Measurements from ENCODE around the gene PNPLA7.
"Not testable (repeated sequence)": the region's sequence is repeated elsewhere in the genome, so short reads cannot be mapped to it uniquely, and the experiment has no call there.

Gene PNPLA7

DNA sequence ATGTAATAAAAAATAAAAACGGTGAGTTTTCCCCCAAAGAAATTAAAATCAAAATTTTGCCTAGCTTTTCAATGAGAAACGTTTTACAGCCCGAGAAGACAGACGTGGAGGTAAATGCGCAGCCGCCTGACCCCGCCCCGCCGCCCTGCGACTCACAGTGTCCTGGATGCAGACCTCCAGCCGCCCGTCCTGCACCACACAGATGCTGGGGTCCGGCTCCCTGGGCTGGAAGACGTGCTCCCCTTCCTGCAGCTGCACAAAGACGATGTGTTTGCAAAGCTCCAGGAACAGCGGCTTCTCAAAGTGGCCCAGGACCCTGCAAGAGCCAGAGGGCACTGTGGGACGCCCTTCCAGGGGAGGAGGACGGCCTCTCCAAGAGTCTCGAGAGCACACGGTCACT lies 7.7 kb downstream of the PNPLA7 start:
- H3K4me1 ChIP-seq (ENCODE audit: control insufficient read depth, insufficient read depth, low read depth, low read length), result no peaks in the 10 kb centered on the region
- H4K91ac ChIP-seq (ENCODE audit: low read length), result no peak overlapping the region

GRCh38 chr9:137540536-137540935 lies 9.7 kb downstream of the PNPLA7 start:
- Histone ChIP-seq H3K36me3 (ENCODE audit: control insufficient read depth in 1 of 2, insufficient read depth in 2 of 2, low read depth in 1 of 2, low read length in 2 of 2) (peaks cover 0 to 29% of the 10 kb centered on the region in 2 experiments), H2BK120ac (ENCODE audit: low read depth, low read length) (no peak overlapping the region), H2AFZ (ENCODE audit: low read depth, low read length) (no peak overlapping the region), H3K9ac (ENCODE audit: low read length) (no peak overlapping the region), H3K4me3 (ENCODE audit: insufficient read depth in 1 of 2, low read depth in 1 of 2, low read length in 2 of 2) (no peak overlapping the region), H4K8ac (ENCODE audit: low read length) (no peak overlapping the region), H3K27me3 (ENCODE audit: control insufficient read depth in 1 of 2, insufficient read depth in 1 of 2, low read length in 2 of 2) (no peaks in the 10 kb centered on the region), H2BK15ac (ENCODE audit: low read depth, poor library complexity, severe bottlenecking) (no peak overlapping the region), H2AK5ac (ENCODE audit: low read length, severe bottlenecking) (no peak overlapping the region), H3K14ac (ENCODE audit: low read length in 2 of 2) (no peak overlapping the region), H3K9me3 (ENCODE audit: control insufficient read depth, low read length) (no peaks in the 10 kb centered on the region), H2BK12ac (ENCODE audit: low read length in 2 of 2) (no peak overlapping the region), H4K91ac (ENCODE audit: low read length) (no peak overlapping the region), H2BK5ac (ENCODE audit: low read depth, low read length, poor library complexity, severe bottlenecking) (no peak overlapping the region), H3K18ac (ENCODE audit: low read depth in 1 of 2, low read length in 2 of 2) (no peak overlapping the region), H3K4me2 (ENCODE audit: low read length, poor library complexity, severe bottlenecking) (no peak overlapping the region), H3K4ac (ENCODE audit: low read depth in 1 of 2, low read length in 2 of 2) (no peak overlapping the region), H3K27ac (ENCODE audit: low read length, poor library complexity, severe bottlenecking) (no peak overlapping the region), H3K79me1 (replicated peaks; ENCODE audit: low read length, poor library complexity, severe bottlenecking) (no peaks in the 10 kb centered on the region), H3K4me1 (ENCODE audit: control insufficient read depth, insufficient read depth, low read depth, low read length) (no peaks in the 10 kb centered on the region), H3K23ac (ENCODE audit: low read length in 2 of 2) (no peak overlapping the region)
- no peak for DNase-seq
- 94% methylated on average over 18 of the region's 18 CpGs for WGBS

More for the DNA sequence above, 7.7 kb downstream of the PNPLA7 start:
- Histone ChIP-seq H3K36me3 (ENCODE audit: control insufficient read depth in 1 of 2, insufficient read depth in 2 of 2, low read depth in 1 of 2, low read length in 2 of 2) (peaks cover 0 to 37% of the 10 kb centered on the region in 2 experiments), H2AFZ (ENCODE audit: low read depth, low read length) (no peak overlapping the region), H3K18ac (ENCODE audit: low read depth in 1 of 2, low read length in 2 of 2) (no peak overlapping the region), H2BK15ac (ENCODE audit: low read depth, poor library complexity, severe bottlenecking) (no peak overlapping the region), H3K4ac (ENCODE audit: low read depth in 1 of 2, low read length in 2 of 2) (no peak overlapping the region), H2BK12ac (ENCODE audit: low read length in 2 of 2) (no peak overlapping the region), H3K9me3 (ENCODE audit: control insufficient read depth, low read length) (no peaks in the 10 kb centered on the region), H2BK5ac (ENCODE audit: low read depth, low read length, poor library complexity, severe bottlenecking) (no peak overlapping the region), H3K4me2 (ENCODE audit: low read length, poor library complexity, severe bottlenecking) (no peak overlapping the region), H3K9ac (ENCODE audit: low read length) (no peak overlapping the region), H4K8ac (ENCODE audit: low read length) (no peak overlapping the region), H2BK120ac (ENCODE audit: low read depth, low read length) (no peak overlapping the region), H3K14ac (ENCODE audit: low read length in 2 of 2) (no peak overlapping the region), H3K23ac (ENCODE audit: low read length in 2 of 2) (no peak overlapping the region), H3K27ac (ENCODE audit: low read length, poor library complexity, severe bottlenecking) (no peak overlapping the region), H3K79me1 (replicated peaks; ENCODE audit: low read length, poor library complexity, severe bottlenecking) (no peaks in the 10 kb centered on the region), H3K4me3 (ENCODE audit: insufficient read depth in 1 of 2, low read depth in 1 of 2, low read length in 2 of 2) (no peak overlapping the region), H2AK5ac (ENCODE audit: low read length, severe bottlenecking) (no peak overlapping the region), H3K27me3 (ENCODE audit: control insufficient read depth in 1 of 2, insufficient read depth in 1 of 2, low read length in 2 of 2) (no peaks in the 10 kb centered on the region)
- no peak for DNase-seq
- WGBS, result 91% methylated on average over 20 of the region's 20 CpGs

DNA sequence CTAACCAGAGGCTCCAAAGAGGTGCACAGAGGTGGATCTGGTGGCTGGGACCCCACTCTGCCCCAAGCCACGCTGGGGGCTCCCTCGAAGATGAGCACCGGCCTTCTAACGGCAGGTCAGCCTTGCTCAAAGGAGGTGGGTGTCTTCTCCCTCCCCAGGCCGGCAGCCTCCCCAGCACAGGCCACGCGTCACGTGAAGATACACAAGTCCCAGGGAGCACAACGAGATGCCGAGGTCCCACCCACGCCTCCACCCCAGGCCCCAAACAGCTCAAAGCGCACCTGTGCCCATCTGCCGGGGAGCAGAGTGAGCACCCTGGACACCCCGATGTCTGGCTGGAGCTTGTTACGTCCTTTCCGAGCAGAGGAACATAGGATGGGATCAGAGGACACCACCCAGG lies 12.1 kb downstream of the PNPLA7 start:
- Histone ChIP-seq H3K9me3 (ENCODE audit: control insufficient read depth, low read length) (no peaks in the 10 kb centered on the region), H3K27me3 (ENCODE audit: control insufficient read depth in 1 of 2, insufficient read depth in 1 of 2, low read length in 2 of 2) (no peaks in the 10 kb centered on the region), H3K4me3 (ENCODE audit: insufficient read depth in 1 of 2, low read depth in 1 of 2, low read length in 2 of 2) (no peak overlapping the region), H2AFZ (ENCODE audit: low read depth, low read length) (no peak overlapping the region), H3K4me2 (ENCODE audit: low read length, poor library complexity, severe bottlenecking) (no peak overlapping the region), H3K4ac (ENCODE audit: low read depth in 1 of 2, low read length in 2 of 2) (no peak overlapping the region), H3K79me1 (replicated peaks; ENCODE audit: low read length, poor library complexity, severe bottlenecking) (peaks cover 4% of the 10 kb centered on the region), H2BK120ac (ENCODE audit: low read depth, low read length) (no peak overlapping the region), H2BK15ac (ENCODE audit: low read depth, poor library complexity, severe bottlenecking) (no peak overlapping the region), H2BK12ac (ENCODE audit: low read length in 2 of 2) (no peak overlapping the region), H3K36me3 (ENCODE audit: control insufficient read depth in 1 of 2, insufficient read depth in 2 of 2, low read depth in 1 of 2, low read length in 2 of 2) (peaks cover 0 to 21% of the 10 kb centered on the region in 2 experiments), H4K91ac (ENCODE audit: low read length) (no peak overlapping the region), H2AK5ac (ENCODE audit: low read length, severe bottlenecking) (no peak overlapping the region), H3K14ac (ENCODE audit: low read length in 2 of 2) (no peak overlapping the region), H2BK5ac (ENCODE audit: low read depth, low read length, poor library complexity, severe bottlenecking) (no peak overlapping the region), H3K9ac (ENCODE audit: low read length) (no peak overlapping the region), H3K23ac (ENCODE audit: low read length in 2 of 2) (no peak overlapping the region), H3K4me1 (ENCODE audit: control insufficient read depth, insufficient read depth, low read depth, low read length) (peaks cover 3% of the 10 kb centered on the region), H3K27ac (ENCODE audit: low read length, poor library complexity, severe bottlenecking) (no peak overlapping the region), H4K8ac (ENCODE audit: low read length) (no peak overlapping the region), H3K18ac (ENCODE audit: low read depth in 1 of 2, low read length in 2 of 2) (no peak overlapping the region)
- WGBS, result 98% methylated on average over 16 of the region's 16 CpGs
- no peak for DNase-seq

DNA sequence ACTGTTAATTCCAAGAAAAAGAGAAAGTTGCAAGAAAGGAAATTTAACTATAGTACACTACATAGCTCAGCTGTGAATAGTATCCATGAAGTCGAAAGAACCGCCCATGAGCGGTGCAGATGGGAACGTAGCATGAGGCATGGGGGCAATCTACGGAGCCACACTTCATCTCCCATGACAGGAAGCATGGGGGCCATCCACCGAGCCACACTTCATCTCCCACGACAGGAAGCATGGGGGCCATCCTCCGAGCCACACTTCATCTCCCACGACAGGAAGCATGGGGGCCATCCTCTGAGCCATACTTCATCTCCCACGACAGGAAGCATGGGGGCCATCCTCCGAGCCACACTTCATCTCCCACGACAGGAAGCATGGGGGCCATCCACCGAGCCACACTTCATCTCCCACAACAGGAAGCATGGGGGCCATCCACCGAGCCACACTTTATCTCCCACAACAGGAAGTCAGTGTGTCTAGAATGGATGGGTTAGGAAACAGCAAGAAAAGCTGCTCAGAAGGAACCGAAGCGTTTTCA lies 13.5 kb downstream of the PNPLA7 start:
- not testable (repeated sequence) for H3K4me3 ChIP-seq (ENCODE audit: insufficient read depth in 1 of 2, low read depth in 1 of 2, low read length in 2 of 2); H4K91ac ChIP-seq (ENCODE audit: low read length); H3K18ac ChIP-seq (ENCODE audit: low read depth in 1 of 2, low read length in 2 of 2); H2BK15ac ChIP-seq (ENCODE audit: low read depth, poor library complexity, severe bottlenecking); H3K79me1 ChIP-seq (replicated peaks; ENCODE audit: low read length, poor library complexity, severe bottlenecking); H3K14ac ChIP-seq (ENCODE audit: low read length in 2 of 2); H4K8ac ChIP-seq (ENCODE audit: low read length); H3K9me3 ChIP-seq (ENCODE audit: control insufficient read depth, low read length); DNase-seq; H3K9ac ChIP-seq (ENCODE audit: low read length); H3K27ac ChIP-seq (ENCODE audit: low read length, poor library complexity, severe bottlenecking); H3K27me3 ChIP-seq (ENCODE audit: control insufficient read depth in 1 of 2, insufficient read depth in 1 of 2, low read length in 2 of 2); H2BK120ac ChIP-seq (ENCODE audit: low read depth, low read length); H3K4me1 ChIP-seq (ENCODE audit: control insufficient read depth, insufficient read depth, low read depth, low read length); H3K4ac ChIP-seq (ENCODE audit: low read depth in 1 of 2, low read length in 2 of 2); H3K4me2 ChIP-seq (ENCODE audit: low read length, poor library complexity, severe bottlenecking); H2AFZ ChIP-seq (ENCODE audit: low read depth, low read length); H2BK12ac ChIP-seq (ENCODE audit: low read length in 2 of 2); H3K23ac ChIP-seq (ENCODE audit: low read length in 2 of 2); H2AK5ac ChIP-seq (ENCODE audit: low read length, severe bottlenecking); H2BK5ac ChIP-seq (ENCODE audit: low read depth, low read length, poor library complexity, severe bottlenecking)
- peaks cover 0 to 17% of the 10 kb centered on the region in 2 experiments for H3K36me3 ChIP-seq (ENCODE audit: control insufficient read depth in 1 of 2, insufficient read depth in 2 of 2, low read depth in 1 of 2, low read length in 2 of 2)
- WGBS, result 69% methylated on average over 15 of the region's 16 CpGs

All from mesenchymal stem cell (in vitro differentiated cells and primary cell).